H1 (cell line): ENCODE results near the gene ABCC11. TPM values are rescaled to one million over a fixed set of nuclear protein-coding genes. Genes with fewer than 3 reads are reported as not detected.

Experiments used
- CTCF ChIA-PET: fragments of 300-600 bp; sonication (Branson Sonifier 250); formaldehyde crosslinking; loops from one replicate; lab custom pipeline; 2021; ENCODE audit not compliant: partially characterized antibody; lab: Charles Lee
- POLR2A ChIA-PET: fragments of 300-600 bp; sonication (Branson Sonifier 250); formaldehyde crosslinking; loops from one replicate; lab custom pipeline; 2021; ENCODE audit warnings: inconsistent platforms; ENCODE audit not compliant: partially characterized antibody; lab: Charles Lee
- DNase-seq, 2 experiments: peaks; one replicate each; pipeline versions ENCODE4 v3.0.0 to v3.0.0-alpha.2; 2010 to 2022; ENCODE audit warnings: low spot score in 2 of 2, low read depth in 1 of 2, mixed read lengths in 1 of 2
- FAIRE-seq: peaks from 2 replicates; lab custom pipeline; 2011; peaks lifted over from hg19 to GRCh38; lab: Jason Lieb, UNC
- H2AFZ ChIP-seq: 2 replicates; pipeline ENCODE4 v1.8.1; 2012; ENCODE audit warnings: low read length, inconsistent platforms
- H2AK5ac ChIP-seq: 2 replicates; pipeline ENCODE4 v1.6.1; 2013; ENCODE audit warnings: low read depth, low read length
- H2BK120ac ChIP-seq: replicated peaks from 2 replicates; pipeline ENCODE3; 2013; ENCODE audit warnings: low read depth, low read length, inconsistent platforms
- H2BK12ac ChIP-seq: 2 replicates; pipeline ENCODE4 v1.6.1; 2013; ENCODE audit warnings: low read depth, low read length
- H2BK15ac ChIP-seq: 2 replicates; pipeline ENCODE4 v1.6.1; 2013; ENCODE audit warnings: low read length
- H2BK20ac ChIP-seq: 2 replicates; pipeline ENCODE4 v1.6.1; 2013; ENCODE audit warnings: low read length
- H2BK5ac ChIP-seq: 2 replicates; pipeline ENCODE4 v1.6.1; 2013; ENCODE audit warnings: low read depth, low read length
- H3K14ac ChIP-seq: 2 replicates; pipeline ENCODE4 v1.6.1; 2013; ENCODE audit warnings: inconsistent platforms; ENCODE audit not compliant: insufficient read length
- H3K18ac ChIP-seq: 2 replicates; pipeline ENCODE4 v1.6.1; 2013; ENCODE audit warnings: low read length; ENCODE audit errors: extremely low read depth
- H3K23ac ChIP-seq: 2 replicates; pipeline ENCODE4 v1.6.1; 2013; ENCODE audit warnings: inconsistent platforms; ENCODE audit not compliant: insufficient read length
- H3K23me2 ChIP-seq: 2 replicates; pipeline ENCODE4 v1.6.1; 2013; ENCODE audit warnings: low read depth, low read length
- H3K27ac ChIP-seq: 2 replicates; pipeline ENCODE4 v1.6.1; 2011; ENCODE audit warnings: low read depth, low read length, inconsistent platforms
- H3K27me3 ChIP-seq, 4 experiments: replicated peaks in 1 of 4; 1 replicate in 1 of 4; 2 replicates in 3 of 4; pipeline versions ENCODE4 v1.6.1 to v1.8.1; 2011 to 2013; ENCODE audit warnings: low read length in 3 of 4, mild to moderate bottlenecking in 3 of 4, inconsistent platforms in 2 of 4, mixed read lengths in 2 of 4, moderate library complexity in 1 of 4; ENCODE audit not compliant: control insufficient read depth in 3 of 4, insufficient read depth in 3 of 4; ENCODE audit errors: extremely low read depth in 1 of 4
- H3K36me3 ChIP-seq, 4 experiments: 2 replicates each; pipeline versions ENCODE4 v1.6.1 to v1.8.1; 2011 to 2013; ENCODE audit warnings: mild to moderate bottlenecking in 4 of 4, low read length in 3 of 4, moderate library complexity in 2 of 4, control low read depth in 1 of 4, inconsistent platforms in 1 of 4; ENCODE audit not compliant: insufficient read depth in 4 of 4, control insufficient read depth in 2 of 4
- H3K4ac ChIP-seq: replicated peaks from 2 replicates; pipeline ENCODE3; 2013; ENCODE audit warnings: low read length, low read depth, mixed read lengths, inconsistent platforms; ENCODE audit not compliant: insufficient read length
- H3K4me1 ChIP-seq, 4 experiments: replicated peaks in 1 of 4; 1 replicate in 1 of 4; 2 replicates in 3 of 4; pipeline versions ENCODE4 v1.6.1 to v1.8.1; 2011 to 2013; ENCODE audit warnings: low read length in 3 of 4, inconsistent platforms in 2 of 4, mixed read lengths in 1 of 4; ENCODE audit not compliant: insufficient read depth in 4 of 4, control insufficient read depth in 3 of 4
- H3K4me2 ChIP-seq, 2 experiments: 2 replicates each; pipeline versions ENCODE4 v1.6.1 to v1.8.1; 2011 to 2013; ENCODE audit warnings: low read depth in 2 of 2, low read length in 2 of 2, control low read depth in 1 of 2, inconsistent platforms in 1 of 2, mild to moderate bottlenecking in 1 of 2; ENCODE audit not compliant: insufficient read depth in 1 of 2
- H3K4me3 ChIP-seq, 4 experiments: fragments of 200-600, 300-600 bp in 1 of 4; sonication (generic), shearing (Covaris generic), sonication (Bioruptor Twin) in 1 of 4; 2 replicates each; pipeline versions ENCODE4 v1.5.1 to v1.8.1; 2011 to 2016; ENCODE audit warnings: low read length in 4 of 4, low read depth in 3 of 4, control low read depth in 2 of 4, inconsistent platforms in 2 of 4, mild to moderate bottlenecking in 2 of 4, mixed read lengths in 1 of 4, moderate library complexity in 1 of 4; ENCODE audit not compliant: insufficient read depth in 2 of 4; ENCODE audit errors: extremely low read depth in 1 of 4
- H3K56ac ChIP-seq: replicated peaks from 2 replicates; pipeline ENCODE3; 2013; ENCODE audit warnings: low read depth, mild to moderate bottlenecking, mixed read lengths, low read length, inconsistent platforms; ENCODE audit not compliant: insufficient read length
- H3K79me1 ChIP-seq: 2 replicates; pipeline ENCODE4 v1.6.1; 2013; ENCODE audit warnings: low read depth, low read length, control low read depth
- H3K79me2 ChIP-seq, 2 experiments: 2 replicates each; pipeline versions ENCODE4 v1.6.1 to v1.8.1; 2012 to 2013; ENCODE audit warnings: low read length in 2 of 2, mild to moderate bottlenecking in 2 of 2, inconsistent platforms in 1 of 2; ENCODE audit not compliant: insufficient read depth in 2 of 2, control insufficient read depth in 1 of 2
- H3K9ac ChIP-seq, 4 experiments: replicated peaks in 1 of 4; 1 replicate in 1 of 4; 2 replicates in 3 of 4; pipeline versions ENCODE4 v1.6.1 to v1.8.1; 2011 to 2013; ENCODE audit warnings: low read depth in 3 of 4, low read length in 3 of 4, control low read depth in 2 of 4, mild to moderate bottlenecking in 2 of 4, moderate library complexity in 2 of 4, inconsistent platforms in 1 of 4; ENCODE audit errors: extremely low read depth in 1 of 4
- H3K9me3 ChIP-seq, 2 experiments: 2 replicates each; pipeline versions ENCODE4 v1.6.1 to v1.8.1; 2012 to 2013; ENCODE audit warnings: mild to moderate bottlenecking in 2 of 2, moderate library complexity in 2 of 2, control low read depth in 1 of 2, inconsistent platforms in 1 of 2, low read depth in 1 of 2, low read length in 1 of 2, mixed read lengths in 1 of 2; ENCODE audit not compliant: insufficient read depth in 2 of 2
- H4K20me1 ChIP-seq, 2 experiments: replicated peaks in 1 of 2; 2 replicates each; pipeline versions ENCODE3 to v1.8.1; 2011 to 2013; ENCODE audit warnings: inconsistent platforms in 2 of 2, low read length in 2 of 2, mild to moderate bottlenecking in 1 of 2; ENCODE audit not compliant: insufficient read depth in 2 of 2, control insufficient read depth in 1 of 2
- H4K5ac ChIP-seq: 2 replicates; pipeline ENCODE4 v1.6.1; 2013; ENCODE audit warnings: low read length, low read depth, mixed read lengths, inconsistent platforms; ENCODE audit not compliant: insufficient read length
- H4K8ac ChIP-seq: 2 replicates; pipeline ENCODE4 v1.8.0; 2013; ENCODE audit warnings: mild to moderate bottlenecking, moderate library complexity, low read length, inconsistent platforms; ENCODE audit not compliant: insufficient read depth; ENCODE audit errors: extremely low read depth
- H4K91ac ChIP-seq: replicated peaks from 2 replicates; pipeline ENCODE3; 2013; ENCODE audit warnings: low read length, mixed read lengths, inconsistent platforms; ENCODE audit not compliant: insufficient read length
- ASH2L ChIP-seq: fragments of 200-600, 300-600 bp; sonication (generic); IDR thresholded peaks from one replicate; pipeline ENCODE4 v1.7.1; 2017; ENCODE audit warnings: low read length
- CHD2 ChIP-seq: IDR thresholded peaks from 2 replicates; pipeline ENCODE4 v1.6.1; 2012; ENCODE audit warnings: low read length, improper control_type of control experiment
- POLR2A ChIP-seq, 2 experiments: IDR thresholded peaks; 1 replicate in 1 of 2; 2 replicates in 1 of 2; pipeline ENCODE4 v1.6.1; 2011; ENCODE audit warnings: low read depth in 2 of 2, low read length in 2 of 2, mild to moderate bottlenecking in 2 of 2; ENCODE audit errors: control extremely low read depth in 1 of 2
- SAP30 ChIP-seq: fragments of 300-600 bp; sonication (generic); IDR thresholded peaks from 2 replicates; pipeline ENCODE4 v1.7.1; 2012; ENCODE audit warnings: low read length, moderate library complexity, mild to moderate bottlenecking, inconsistent platforms; ENCODE audit not compliant: insufficient read depth, insufficient replicate concordance
- SP4 ChIP-seq: IDR thresholded peaks from 2 replicates; pipeline ENCODE4 v1.6.1; 2012; ENCODE audit warnings: low read length, inconsistent platforms
- SUZ12 ChIP-seq: fragments of 200-600 bp; sonication (generic); IDR thresholded peaks from 2 replicates; pipeline ENCODE4 v1.6.1; 2012; ENCODE audit warnings: mild to moderate bottlenecking, inconsistent platforms, low read length, moderate library complexity, mixed read lengths
- TCF12 ChIP-seq: IDR thresholded peaks from 2 replicates; pipeline ENCODE4 v1.6.1; 2011; ENCODE audit warnings: low read depth, mild to moderate bottlenecking, low read length
- TEAD4 ChIP-seq: IDR thresholded peaks from 2 replicates; pipeline ENCODE4 v1.6.1; 2012; ENCODE audit warnings: low read depth, low read length, inconsistent platforms, mixed read lengths
- ZNF274 ChIP-seq: IDR thresholded peaks from 2 replicates; pipeline ENCODE4 v1.7.0; 2012; ENCODE audit warnings: low read length, borderline replicate concordance; ENCODE audit errors: extremely low read depth
- whole genome bisulfite sequencing, 2 experiments: shearing (Covaris generic) in 1 of 2; methylation state at CpG; one replicate each; pipeline versions ENCODE4 v1.1.6 to v1.1.7; 2013 to 2015; ENCODE audit warnings: low lambda C conversion rate in 2 of 2, mixed read lengths in 2 of 2, inconsistent platforms in 1 of 2, low coverage in 1 of 2, missing lambda C conversion rate in 1 of 2; ENCODE audit not compliant: insufficient replicate concordance in 2 of 2, insufficient coverage in 1 of 2, insufficient read length in 1 of 2; ENCODE audit errors: extremely low coverage in 1 of 2, missing lambda C conversion rate in 1 of 2; 5-methylcytosine and 5-hydroxymethylcytosine counted together
- polyA plus RNA-seq, 7 experiments: library from polyadenylated mRNA; depleted of rRNA in 3 of 7; stranded (reverse) in 5 of 7; unstranded in 2 of 7; fragments of >200 nt in 5 of 7; fragments of 200-250 nt in 2 of 7; gene quantifications; 1 replicate in 5 of 7; 2 replicates in 1 of 7; 4 replicates in 1 of 7; pipeline versions ENCODE4 v1.2.1 to v1.2.3, GENCODE V29; 2011 to 2013; ENCODE audit warnings: missing spikeins in 2 of 7, mixed read lengths in 2 of 7
- total RNA-seq: library from RNA; stranded (reverse); fragmentation: NEBNext Ultra II Directional; extraction: Animal tissue kit (Norgen Biotek cat#: 25700); gene quantifications from 2 replicates; pipeline ENCODE4 v1.2.1, GENCODE V29; 2021
- TF ChIP-seq, protein P1 (sequence below): IDR thresholded peaks from 2 replicates; pipeline ENCODE4 v1.6.1; 2012; ENCODE audit warnings: inconsistent platforms
- TF ChIP-seq, protein P2 (sequence below), 3 experiments: IDR thresholded peaks; 1 replicate in 2 of 3; 2 replicates in 1 of 3; pipeline versions ENCODE4 v1.5.1 to v1.6.1; 2011; ENCODE audit warnings: low read length in 3 of 3, mild to moderate bottlenecking in 3 of 3, inconsistent platforms in 2 of 3, low read depth in 1 of 3, moderate library complexity in 1 of 3; ENCODE audit not compliant: insufficient read depth in 1 of 3; ENCODE audit errors: control extremely low read depth in 1 of 3

The ABCC11 gene
- total and polyA plus RNA-seq, 2 of the 8 experiments (the other 6 are each of a cell fraction or from before 2014, with no cell fraction given) = 0.06 TPM; not detected in 1

DNA sequence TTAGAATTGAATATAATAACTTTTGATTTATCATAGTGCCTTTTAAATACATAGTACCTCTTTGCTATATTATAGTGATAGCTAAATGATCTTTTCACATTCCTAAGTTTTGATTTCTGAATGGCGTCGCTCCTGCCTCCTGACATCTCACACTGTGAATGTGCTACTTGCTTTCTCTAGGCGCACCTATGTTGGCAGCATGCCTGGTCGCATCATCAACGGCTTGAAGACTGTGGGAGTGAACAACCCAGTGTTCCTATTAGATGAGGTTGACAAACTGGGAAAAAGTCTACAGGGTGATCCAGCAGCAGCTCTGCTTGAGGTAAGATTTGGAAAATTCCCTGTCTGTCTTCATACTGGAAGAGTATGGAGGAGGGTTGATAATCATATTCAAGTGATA is 29.8 kb upstream of the ABCC11 start:
- POLR2A ChIA-PET = interaction anchor here (1.0 kb wide), 1 partner anchor 56 kb away, joined by 4 read pairs; no protein-coding TSS in a partner anchor
- FAIRE-seq = no peak
- 93% methylated on average over 5 of the region's 5 CpGs; no CpG with 5 or more reads in 1 of the 2 experiments for WGBS, 2 experiments

More for the DNA sequence above, 29.8 kb upstream of the ABCC11 start:
- Histone ChIP-seq H2AK5ac (no peak overlapping the region), H3K4me2 (no peak overlapping the region), H4K8ac (no peak overlapping the region), H3K36me3 (no peaks in the 10 kb centered on the region), H3K9ac (no peak overlapping the region), H3K14ac (no peak overlapping the region), H3K27me3 (no peaks in the 10 kb centered on the region), H3K4me3 (no peak overlapping the region), H2BK20ac (no peak overlapping the region), H3K23ac (no peak overlapping the region), H2AFZ (no peak overlapping the region), H3K23me2 (no peaks in the 10 kb centered on the region), H3K4me1 (peaks cover 0 to 3% (median under 1%) of the 10 kb centered on the region in 4 experiments; a peak in 1 of 7 replicates), H3K18ac (no peak overlapping the region), H3K4ac (no peak overlapping the region), H2BK12ac (no peak overlapping the region), H2BK15ac (no peak overlapping the region), H4K5ac (no peak overlapping the region), H2BK5ac (no peak overlapping the region)
- DNase-seq = no peak
- CTCF ChIA-PET = no interaction called here
- no peak for TF ChIP-seq SP4
- TF ChIP-seq, protein P1, sequence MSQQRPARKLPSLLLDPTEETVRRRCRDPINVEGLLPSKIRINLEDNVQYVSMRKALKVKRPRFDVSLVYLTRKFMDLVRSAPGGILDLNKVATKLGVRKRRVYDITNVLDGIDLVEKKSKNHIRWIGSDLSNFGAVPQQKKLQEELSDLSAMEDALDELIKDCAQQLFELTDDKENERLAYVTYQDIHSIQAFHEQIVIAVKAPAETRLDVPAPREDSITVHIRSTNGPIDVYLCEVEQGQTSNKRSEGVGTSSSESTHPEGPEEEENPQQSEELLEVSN = no peak
- no peak for TF ChIP-seq TCF12
- TF ChIP-seq POLR2A (IDR thresholded peaks at IDR 0.05; ENCODE audit: control extremely low read depth in 1 of 2, low read depth in 2 of 2, low read length in 2 of 2) = no peak
- TF ChIP-seq SUZ12 = no peak
- no peak for TF ChIP-seq ZNF274
- no peak for TF ChIP-seq CHD2
- TF ChIP-seq TEAD4 = no peak
- no peak for TF ChIP-seq SAP30
- no peak for TF ChIP-seq ASH2L
- TF ChIP-seq, protein P2, sequence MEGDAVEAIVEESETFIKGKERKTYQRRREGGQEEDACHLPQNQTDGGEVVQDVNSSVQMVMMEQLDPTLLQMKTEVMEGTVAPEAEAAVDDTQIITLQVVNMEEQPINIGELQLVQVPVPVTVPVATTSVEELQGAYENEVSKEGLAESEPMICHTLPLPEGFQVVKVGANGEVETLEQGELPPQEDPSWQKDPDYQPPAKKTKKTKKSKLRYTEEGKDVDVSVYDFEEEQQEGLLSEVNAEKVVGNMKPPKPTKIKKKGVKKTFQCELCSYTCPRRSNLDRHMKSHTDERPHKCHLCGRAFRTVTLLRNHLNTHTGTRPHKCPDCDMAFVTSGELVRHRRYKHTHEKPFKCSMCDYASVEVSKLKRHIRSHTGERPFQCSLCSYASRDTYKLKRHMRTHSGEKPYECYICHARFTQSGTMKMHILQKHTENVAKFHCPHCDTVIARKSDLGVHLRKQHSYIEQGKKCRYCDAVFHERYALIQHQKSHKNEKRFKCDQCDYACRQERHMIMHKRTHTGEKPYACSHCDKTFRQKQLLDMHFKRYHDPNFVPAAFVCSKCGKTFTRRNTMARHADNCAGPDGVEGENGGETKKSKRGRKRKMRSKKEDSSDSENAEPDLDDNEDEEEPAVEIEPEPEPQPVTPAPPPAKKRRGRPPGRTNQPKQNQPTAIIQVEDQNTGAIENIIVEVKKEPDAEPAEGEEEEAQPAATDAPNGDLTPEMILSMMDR (IDR thresholded peaks at IDR 0.05; ENCODE audit: control extremely low read depth in 1 of 3, insufficient read depth in 1 of 3, low read depth in 1 of 3, low read length in 3 of 3) = no peak
- TF ChIP-seq, all 59 proteins: peak for 0
- no peak overlapping the region for H4K91ac ChIP-seq
- no peak overlapping the region for H2BK120ac ChIP-seq
- H3K79me1 ChIP-seq = no peaks in the 10 kb centered on the region
- H3K56ac ChIP-seq = no peak overlapping the region
- H3K27ac ChIP-seq = no peak overlapping the region
- H3K79me2 ChIP-seq = no peaks in the 10 kb centered on the region
- no peaks in the 10 kb centered on the region for H3K9me3 ChIP-seq
- H4K20me1 ChIP-seq = no peaks in the 10 kb centered on the region
